GM10248 (cell line): ENCODE data around the gene RTL5.
A peak's percentile ranks its signal among the peaks of the same experiment; 100 is the strongest.

Experiments
- CTCF ChIA-PET: fragments of 300-600 bp; sonication (Branson Sonifier 250); formaldehyde crosslinking; extraction: SDS; loops from one replicate; lab custom pipeline; 2021; ENCODE audit warnings: antibody characterized with exemption; lab: Yijun Ruan, JAX
- POLR2A ChIA-PET: fragments of 350-650 bp; sonication (Branson Sonifier 250); formaldehyde crosslinking; extraction: SDS; loops from one replicate; lab custom pipeline; 2020; ENCODE audit warnings: antibody characterized with exemption; lab: Yijun Ruan, JAX
- DNase-seq: peaks from one replicate; pipeline ENCODE4 v3.0.0; 2012; ENCODE audit errors: extremely low spot score
- TF ChIP-seq, protein P1 (sequence below): IDR thresholded peaks from 2 replicates; pipeline ENCODE4 v1.5.1; 2012; ENCODE audit warnings: mild to moderate bottlenecking, low read depth; ENCODE audit errors: extremely low read depth, missing control alignments, control extremely low read depth

Gene RTL5

DNA sequence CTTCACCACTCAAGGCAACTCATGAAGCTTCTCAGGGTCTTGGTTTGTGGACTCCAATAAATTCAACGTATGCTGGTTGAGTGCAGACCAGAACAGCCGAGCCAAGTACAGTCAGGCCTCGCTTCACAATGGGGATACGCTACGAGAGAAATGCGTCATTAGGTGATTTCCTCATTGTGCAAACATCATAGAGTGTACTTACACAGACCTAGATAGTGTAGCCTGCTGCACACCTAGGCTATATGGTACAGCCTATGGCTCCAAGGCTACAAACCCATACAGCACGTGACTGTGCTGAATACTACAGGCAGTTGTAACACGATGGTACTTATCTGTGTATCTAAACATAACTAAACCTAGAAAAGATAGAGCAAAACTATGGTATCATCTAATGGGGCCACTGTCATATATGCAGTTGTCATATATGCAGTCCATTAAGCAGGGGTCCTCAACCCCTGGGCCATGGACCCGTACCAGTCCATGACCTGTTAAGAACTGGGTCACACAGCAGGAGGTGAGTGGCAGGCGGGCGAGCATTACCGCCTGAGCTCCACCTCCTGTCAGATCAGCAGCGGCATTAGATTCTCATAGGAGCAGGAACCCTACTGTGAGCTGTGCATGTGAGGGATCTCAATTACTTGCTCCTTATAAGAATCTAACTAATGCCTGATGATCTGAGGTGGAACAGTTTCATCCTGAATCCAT, 31.5 kb downstream of the RTL5 start:
- no peak for DNase-seq
- ChIA-PET CTCF (interaction anchor here (1.3 kb wide), 1 partner anchor 82 kb away, joined by 4 read pairs; no protein-coding TSS in a partner anchor), POLR2A (no interaction called here)
- TF ChIP-seq, protein P1, sequence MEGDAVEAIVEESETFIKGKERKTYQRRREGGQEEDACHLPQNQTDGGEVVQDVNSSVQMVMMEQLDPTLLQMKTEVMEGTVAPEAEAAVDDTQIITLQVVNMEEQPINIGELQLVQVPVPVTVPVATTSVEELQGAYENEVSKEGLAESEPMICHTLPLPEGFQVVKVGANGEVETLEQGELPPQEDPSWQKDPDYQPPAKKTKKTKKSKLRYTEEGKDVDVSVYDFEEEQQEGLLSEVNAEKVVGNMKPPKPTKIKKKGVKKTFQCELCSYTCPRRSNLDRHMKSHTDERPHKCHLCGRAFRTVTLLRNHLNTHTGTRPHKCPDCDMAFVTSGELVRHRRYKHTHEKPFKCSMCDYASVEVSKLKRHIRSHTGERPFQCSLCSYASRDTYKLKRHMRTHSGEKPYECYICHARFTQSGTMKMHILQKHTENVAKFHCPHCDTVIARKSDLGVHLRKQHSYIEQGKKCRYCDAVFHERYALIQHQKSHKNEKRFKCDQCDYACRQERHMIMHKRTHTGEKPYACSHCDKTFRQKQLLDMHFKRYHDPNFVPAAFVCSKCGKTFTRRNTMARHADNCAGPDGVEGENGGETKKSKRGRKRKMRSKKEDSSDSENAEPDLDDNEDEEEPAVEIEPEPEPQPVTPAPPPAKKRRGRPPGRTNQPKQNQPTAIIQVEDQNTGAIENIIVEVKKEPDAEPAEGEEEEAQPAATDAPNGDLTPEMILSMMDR, result no peak

- POLR2A ChIA-PET, result no interaction called here
- TF ChIP-seq, protein P1, result no peak
- no peak for DNase-seq
- CTCF ChIA-PET, result interaction anchor here (1.0 to 2.5 kb wide), 2 partner anchors 76 to 99 kb away, joined by 3 to 7 read pairs; no protein-coding TSS in a partner anchor
Measured at GRCh38 chrX:72097098-72097497, 34.6 kb downstream of the RTL5 start.

DNA sequence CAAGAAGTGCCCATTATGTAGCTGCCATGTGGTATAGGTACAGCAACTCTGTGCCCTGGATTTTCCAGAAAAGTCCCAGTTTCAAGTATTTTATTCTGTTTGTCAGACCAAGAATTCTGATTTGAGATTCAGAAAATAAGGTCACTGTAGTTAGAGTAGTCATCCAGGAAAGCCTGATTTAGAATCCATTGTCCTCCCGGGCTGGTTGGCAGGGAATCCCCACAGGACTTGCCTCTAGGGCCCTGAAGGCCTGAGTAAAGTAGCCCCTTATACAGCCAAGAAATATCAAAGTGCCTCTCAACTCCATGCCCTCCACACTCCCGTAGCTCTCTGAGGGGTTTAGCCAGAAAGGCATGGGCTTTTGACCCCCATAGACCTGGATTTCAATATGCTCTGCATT, 36.3 kb downstream of the RTL5 start:
- CTCF ChIA-PET, result interaction anchor here (1.1 to 2.5 kb wide), 3 partner anchors 10 to 74 kb away, joined by 3 to 7 read pairs (median 3); no protein-coding TSS in a partner anchor
- TF ChIP-seq, protein P1, result no peak
- no peak for DNase-seq
- POLR2A ChIA-PET, result no interaction called here

GRCh38 chrX:72094894-72095293, 36.8 kb downstream of the RTL5 start:
- CTCF ChIA-PET, result interaction anchor here (0.7 to 1.2 kb wide), 3 partner anchors 9 to 32 kb away, joined by 3 to 4 read pairs (median 3); no protein-coding TSS in a partner anchor
- POLR2A ChIA-PET, result no interaction called here
- TF ChIP-seq, protein P1, result no peak
- DNase-seq, result peak; percentile 38

GRCh38 chrX:72089254-72089653, 42.5 kb downstream of the RTL5 start:
- no peak for DNase-seq
- TF ChIP-seq, protein P1, result no peak
- ChIA-PET CTCF (no interaction called here), POLR2A (no interaction called here)

- CTCF ChIA-PET, result no interaction called here
- no peak for DNase-seq
- TF ChIP-seq, protein P1, result no peak
- POLR2A ChIA-PET, result no interaction called here
Measured at GRCh38 chrX:72088761-72089160, 43.0 kb downstream of the RTL5 start.
